ENCODE measurements around the gene MXD4.

The MXD4 gene

DNA sequence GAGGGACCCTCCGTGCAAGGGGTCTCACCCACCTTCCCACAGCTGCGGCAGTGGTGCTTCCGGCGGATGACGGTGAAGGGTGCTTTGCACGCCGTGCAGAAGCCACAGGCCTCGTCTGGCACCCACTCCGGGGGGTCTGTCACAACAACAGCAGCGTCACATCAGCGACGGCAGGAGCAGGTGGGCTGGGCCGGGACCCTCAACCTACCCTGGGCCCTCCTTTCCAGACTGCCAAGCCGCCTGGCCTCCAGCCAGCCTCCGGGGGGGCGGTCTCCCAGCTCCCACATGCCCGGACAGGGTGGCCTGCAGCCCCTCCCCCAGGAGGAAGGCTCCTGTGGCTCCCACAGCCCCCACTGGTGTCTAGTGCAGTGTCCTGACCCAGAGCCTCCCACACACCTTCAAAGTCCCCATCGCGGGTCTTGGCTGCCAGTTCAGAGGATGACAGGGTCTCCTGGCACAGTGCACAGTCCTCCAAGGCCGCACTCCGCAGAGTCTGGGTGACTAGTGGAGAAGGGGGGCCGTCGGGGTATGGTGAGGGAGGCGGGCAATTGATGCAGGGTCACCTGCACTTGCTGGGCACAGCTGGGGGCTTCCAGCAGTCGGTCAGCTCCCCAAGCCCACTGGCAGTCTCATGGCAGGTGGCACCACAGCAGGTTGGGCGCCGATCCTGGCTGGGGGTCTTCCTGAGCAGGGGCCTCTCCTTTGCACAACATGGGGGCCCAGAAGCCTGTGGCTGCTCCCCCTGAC, 9.5 kb upstream of the MXD4 start:
- no peak overlapping the region for H3K4me3 ChIP-seq (replicated peaks; ENCODE audit: low read depth, low read length)
- TF ChIP-seq, protein P1, sequence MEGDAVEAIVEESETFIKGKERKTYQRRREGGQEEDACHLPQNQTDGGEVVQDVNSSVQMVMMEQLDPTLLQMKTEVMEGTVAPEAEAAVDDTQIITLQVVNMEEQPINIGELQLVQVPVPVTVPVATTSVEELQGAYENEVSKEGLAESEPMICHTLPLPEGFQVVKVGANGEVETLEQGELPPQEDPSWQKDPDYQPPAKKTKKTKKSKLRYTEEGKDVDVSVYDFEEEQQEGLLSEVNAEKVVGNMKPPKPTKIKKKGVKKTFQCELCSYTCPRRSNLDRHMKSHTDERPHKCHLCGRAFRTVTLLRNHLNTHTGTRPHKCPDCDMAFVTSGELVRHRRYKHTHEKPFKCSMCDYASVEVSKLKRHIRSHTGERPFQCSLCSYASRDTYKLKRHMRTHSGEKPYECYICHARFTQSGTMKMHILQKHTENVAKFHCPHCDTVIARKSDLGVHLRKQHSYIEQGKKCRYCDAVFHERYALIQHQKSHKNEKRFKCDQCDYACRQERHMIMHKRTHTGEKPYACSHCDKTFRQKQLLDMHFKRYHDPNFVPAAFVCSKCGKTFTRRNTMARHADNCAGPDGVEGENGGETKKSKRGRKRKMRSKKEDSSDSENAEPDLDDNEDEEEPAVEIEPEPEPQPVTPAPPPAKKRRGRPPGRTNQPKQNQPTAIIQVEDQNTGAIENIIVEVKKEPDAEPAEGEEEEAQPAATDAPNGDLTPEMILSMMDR (IDR thresholded peaks at IDR 0.05; ENCODE audit: insufficient read depth, low read length, poor library complexity, severe bottlenecking) = no peak
- DNase-seq (ENCODE audit: extremely low read depth, insufficient read length) = no peak
- H3K27me3 ChIP-seq (replicated peaks; ENCODE audit: control insufficient read depth, insufficient read depth, low read length) = no peaks in the 10 kb centered on the region; the same call in none of the 2 replicates
- H3K36me3 ChIP-seq (ENCODE audit: control insufficient read depth, insufficient read depth, low read length) = no peaks in the 10 kb centered on the region

DNA sequence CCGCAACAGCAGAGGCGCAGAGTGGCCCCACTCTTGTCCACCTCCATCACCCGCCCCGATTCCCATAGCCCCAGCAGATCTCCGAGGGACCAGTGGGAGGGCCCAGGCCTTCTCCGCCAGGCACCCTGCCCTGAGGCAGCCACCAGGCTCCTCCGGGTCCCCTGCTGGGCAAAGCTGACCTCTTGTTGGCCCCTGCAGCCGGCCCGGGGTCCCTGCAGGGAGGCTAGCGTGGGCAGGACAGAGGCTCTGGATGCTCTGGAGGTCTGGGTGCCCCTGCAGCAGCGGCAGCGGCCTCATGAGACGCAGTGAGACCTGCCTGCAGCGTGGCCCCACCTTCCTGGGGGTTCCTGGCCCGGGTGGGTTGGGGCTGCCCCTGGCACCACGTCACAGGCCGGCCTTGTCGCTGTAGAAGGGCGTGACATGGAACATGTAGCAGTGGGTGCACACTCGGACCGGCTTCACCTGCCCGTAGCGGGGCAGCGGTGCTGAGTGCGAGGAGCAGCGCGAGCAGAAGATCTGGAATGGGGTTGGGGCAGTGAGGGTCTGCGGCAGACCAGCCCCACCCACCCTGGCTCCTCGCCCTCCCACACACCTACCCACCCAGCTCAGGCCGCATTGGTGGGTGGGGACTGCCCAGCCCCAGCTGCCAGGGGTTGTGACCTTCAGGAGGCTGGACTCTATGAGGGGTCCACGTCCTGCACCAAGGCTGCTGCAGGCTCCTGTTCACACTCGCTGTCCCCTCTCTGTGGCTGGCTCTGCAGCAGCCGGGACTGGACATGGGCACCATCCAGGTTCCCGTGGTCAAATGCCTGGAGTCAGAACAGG, 8.6 kb upstream of the MXD4 start:
- no peak for DNase-seq (ENCODE audit: extremely low read depth, insufficient read length)
- no peaks in the 10 kb centered on the region for H3K36me3 ChIP-seq (ENCODE audit: control insufficient read depth, insufficient read depth, low read length)
- H3K4me3 ChIP-seq (replicated peaks; ENCODE audit: low read depth, low read length) = no peak overlapping the region
- H3K27me3 ChIP-seq (replicated peaks; ENCODE audit: control insufficient read depth, insufficient read depth, low read length) = no peaks in the 10 kb centered on the region; the same call in none of the 2 replicates
- TF ChIP-seq, protein P1 (IDR thresholded peaks at IDR 0.05; ENCODE audit: insufficient read depth, low read length, poor library complexity, severe bottlenecking) = no peak

DNA sequence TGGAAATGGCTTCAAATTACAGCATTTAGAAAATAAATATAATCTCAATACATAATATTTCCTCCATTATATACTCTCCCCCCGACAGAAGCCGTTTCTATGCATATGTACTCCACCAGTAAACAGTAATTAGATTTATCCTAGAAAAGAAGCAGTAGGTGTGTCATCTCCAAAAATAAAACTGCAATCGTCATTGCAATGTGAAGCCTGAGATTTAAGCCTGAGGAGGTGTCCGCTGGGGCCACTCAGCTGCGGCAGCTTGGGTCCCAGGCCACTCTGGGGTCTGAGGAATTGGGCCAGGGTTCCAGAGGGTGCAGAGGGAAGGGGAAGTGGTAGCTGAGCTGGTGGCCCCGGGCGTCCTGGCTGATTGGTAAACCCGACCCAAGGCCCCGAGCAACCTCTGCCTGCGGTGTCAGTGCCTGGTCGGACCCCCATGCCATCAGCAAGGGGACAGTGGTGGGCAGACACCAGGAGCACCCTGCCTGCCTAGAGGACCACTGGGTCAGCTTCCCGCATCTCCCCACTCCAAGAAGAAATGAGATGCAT, 7.8 kb upstream of the MXD4 start:
- TF ChIP-seq, protein P1 (IDR thresholded peaks at IDR 0.05; ENCODE audit: insufficient read depth, low read length, poor library complexity, severe bottlenecking) = no peak
- H3K27me3 ChIP-seq (replicated peaks; ENCODE audit: control insufficient read depth, insufficient read depth, low read length) = no peaks in the 10 kb centered on the region; the same call in none of the 2 replicates
- no peak overlapping the region for H3K4me3 ChIP-seq (replicated peaks; ENCODE audit: low read depth, low read length)
- no peaks in the 10 kb centered on the region for H3K36me3 ChIP-seq (ENCODE audit: control insufficient read depth, insufficient read depth, low read length)
- no peak for DNase-seq (ENCODE audit: extremely low read depth, insufficient read length)

DNA sequence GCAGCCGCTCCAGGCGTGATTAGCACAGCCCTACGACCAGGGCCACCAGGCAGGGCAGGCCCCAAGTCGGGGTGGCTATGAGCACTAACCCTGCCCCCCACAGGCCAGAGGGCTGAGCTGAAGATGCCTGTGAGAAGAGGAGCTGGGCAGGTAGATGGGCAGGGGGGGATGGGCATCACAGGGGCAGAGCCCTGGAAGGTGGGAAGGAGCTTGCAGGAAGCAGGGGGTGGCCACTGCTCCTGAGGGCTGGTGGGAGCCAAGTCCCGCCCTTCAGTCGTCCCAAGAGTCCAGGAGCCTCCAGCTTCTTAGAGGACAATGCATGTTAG, 7.3 kb upstream of the MXD4 start:
- TF ChIP-seq, protein P1 (IDR thresholded peaks at IDR 0.05; ENCODE audit: insufficient read depth, low read length, poor library complexity, severe bottlenecking) = no peak
- no peak for DNase-seq (ENCODE audit: extremely low read depth, insufficient read length)
- no peaks in the 10 kb centered on the region; the same call in none of the 2 replicates for H3K27me3 ChIP-seq (replicated peaks; ENCODE audit: control insufficient read depth, insufficient read depth, low read length)
- no peaks in the 10 kb centered on the region for H3K36me3 ChIP-seq (ENCODE audit: control insufficient read depth, insufficient read depth, low read length)
- no peak overlapping the region for H3K4me3 ChIP-seq (replicated peaks; ENCODE audit: low read depth, low read length)

DNA sequence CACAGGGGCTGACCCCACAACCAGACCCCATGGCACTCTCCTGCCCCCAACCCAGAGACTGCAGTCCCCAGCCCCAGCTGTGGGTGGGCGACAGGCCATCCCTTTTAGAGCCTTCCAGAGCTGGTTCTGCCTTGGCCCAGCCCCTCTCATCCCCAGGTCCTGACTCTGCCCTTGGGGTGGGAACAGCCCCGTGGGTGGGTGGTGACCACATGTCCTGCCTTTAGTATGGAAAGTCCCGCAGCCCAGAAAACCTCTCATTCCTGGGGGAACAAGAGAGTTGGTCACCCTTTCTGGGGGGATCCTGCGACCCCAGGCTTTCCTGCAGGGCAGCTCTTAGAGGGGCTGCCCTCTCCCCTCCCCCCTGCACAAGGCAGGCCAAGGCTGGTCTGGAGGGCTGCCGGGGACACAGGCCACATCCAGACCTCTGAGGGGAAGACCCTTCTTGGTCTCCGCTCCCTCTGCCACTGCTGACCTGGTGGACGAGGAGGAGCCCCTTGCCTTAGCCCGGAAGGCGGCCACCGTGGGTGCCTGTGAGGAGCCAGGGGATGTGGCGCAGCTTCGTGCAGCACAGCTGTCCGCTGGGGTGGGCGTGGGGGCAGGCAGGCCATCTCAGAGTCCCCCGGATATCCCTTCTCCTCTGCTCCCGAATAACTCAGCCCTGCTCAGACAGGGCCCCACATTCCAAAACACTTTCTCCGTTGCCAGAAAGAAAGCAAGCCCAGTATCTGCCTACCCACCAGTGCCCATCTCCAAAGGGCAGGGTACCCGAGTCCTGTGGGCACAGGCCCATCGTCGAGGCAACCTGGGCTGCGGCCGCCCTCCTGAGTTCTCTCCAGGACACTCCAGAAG, 6.7 kb upstream of the MXD4 start:
- H3K27me3 ChIP-seq (replicated peaks; ENCODE audit: control insufficient read depth, insufficient read depth, low read length) = no peaks in the 10 kb centered on the region; the same call in none of the 2 replicates
- DNase-seq (ENCODE audit: extremely low read depth, insufficient read length) = no peak
- TF ChIP-seq, protein P1 (IDR thresholded peaks at IDR 0.05; ENCODE audit: insufficient read depth, low read length, poor library complexity, severe bottlenecking) = no peak
- no peak overlapping the region for H3K4me3 ChIP-seq (replicated peaks; ENCODE audit: low read depth, low read length)
- no peaks in the 10 kb centered on the region for H3K36me3 ChIP-seq (ENCODE audit: control insufficient read depth, insufficient read depth, low read length)

Measured in GM06990 (cell line).